WTC11 (cell line): ENCODE measurements around the gene PBRM1.

Source experiments
- MAX ChIP-seq: sonication (generic); formaldehyde crosslinking; IDR thresholded peaks from 2 replicates; pipeline ENCODE4 v1.8.0; 2022; ENCODE audit warnings: mild to moderate bottlenecking, missing genetic modification reagents
- MYBL2 ChIP-seq: sonication (generic); formaldehyde crosslinking; IDR thresholded peaks from 2 replicates; pipeline ENCODE4 v1.8.1; 2023; ENCODE audit warnings: mild to moderate bottlenecking, moderate library complexity, missing genetic modification reagents
- NFE2L1 ChIP-seq: sonication (generic); formaldehyde crosslinking; IDR thresholded peaks from 2 replicates; pipeline ENCODE4 v1.8.1; 2023; ENCODE audit warnings: missing genetic modification reagents
- TCF7 ChIP-seq: sonication (generic); formaldehyde crosslinking; IDR thresholded peaks from 2 replicates; pipeline ENCODE4 v1.8.0; 2022; ENCODE audit warnings: mild to moderate bottlenecking, low read depth, missing genetic modification reagents, moderate library complexity
- TF ChIP-seq, protein P1 (sequence below): fragments of 200-600 bp; IDR thresholded peaks from 2 replicates; pipeline ENCODE4 v1.8.0; 2022; ENCODE audit warnings: antibody characterized with exemption

- TF ChIP-seq NFE2L1 (CRISPR knock-in tag), result no peak
- no peak for TF ChIP-seq TCF7 (CRISPR knock-in tag)
- TF ChIP-seq, protein P1, sequence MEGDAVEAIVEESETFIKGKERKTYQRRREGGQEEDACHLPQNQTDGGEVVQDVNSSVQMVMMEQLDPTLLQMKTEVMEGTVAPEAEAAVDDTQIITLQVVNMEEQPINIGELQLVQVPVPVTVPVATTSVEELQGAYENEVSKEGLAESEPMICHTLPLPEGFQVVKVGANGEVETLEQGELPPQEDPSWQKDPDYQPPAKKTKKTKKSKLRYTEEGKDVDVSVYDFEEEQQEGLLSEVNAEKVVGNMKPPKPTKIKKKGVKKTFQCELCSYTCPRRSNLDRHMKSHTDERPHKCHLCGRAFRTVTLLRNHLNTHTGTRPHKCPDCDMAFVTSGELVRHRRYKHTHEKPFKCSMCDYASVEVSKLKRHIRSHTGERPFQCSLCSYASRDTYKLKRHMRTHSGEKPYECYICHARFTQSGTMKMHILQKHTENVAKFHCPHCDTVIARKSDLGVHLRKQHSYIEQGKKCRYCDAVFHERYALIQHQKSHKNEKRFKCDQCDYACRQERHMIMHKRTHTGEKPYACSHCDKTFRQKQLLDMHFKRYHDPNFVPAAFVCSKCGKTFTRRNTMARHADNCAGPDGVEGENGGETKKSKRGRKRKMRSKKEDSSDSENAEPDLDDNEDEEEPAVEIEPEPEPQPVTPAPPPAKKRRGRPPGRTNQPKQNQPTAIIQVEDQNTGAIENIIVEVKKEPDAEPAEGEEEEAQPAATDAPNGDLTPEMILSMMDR, result no peak
- no peak for TF ChIP-seq MYBL2 (CRISPR knock-in tag)
- no peak for TF ChIP-seq MAX (CRISPR knock-in tag)
Measured at GRCh38 chr3:52506266-52506966, 179.3 kb downstream of the PBRM1 start.
